A549 (cell line): ENCODE results near the gene MSI2. TPM values are rescaled to one million over a fixed set of nuclear protein-coding genes. Genes with fewer than 3 reads are reported as not detected.

Experiments
- ATAC-seq, 2 experiments: fragments of 200-7000 bp in 1 of 2; fragments of >200 bp in 1 of 2; cut with Nextera tagmentation in 1 of 2; cut with Tn5 transposase in 1 of 2; 3 replicates each; pipeline versions ENCODE4 v1.8.0 to v1.9.1; 2018 to 2020; ENCODE audit warnings: mild to moderate bottlenecking in 1 of 2, moderate library complexity in 1 of 2
- CTCF ChIA-PET: fragments of 300-600 bp; sonication (Branson Sonifier 250); formaldehyde crosslinking; extraction: SDS; loops from one replicate; lab custom pipeline; 2021; ENCODE audit warnings: antibody characterized with exemption, inconsistent platforms; lab: Yijun Ruan, JAX
- POLR2A ChIA-PET: fragments of 350-600 bp; formaldehyde crosslinking; extraction: SDS; loops from one replicate; lab custom pipeline; 2021; ENCODE audit warnings: antibody characterized with exemption, inconsistent platforms; lab: Yijun Ruan, JAX
- DNase-seq, 2 experiments: peaks; one replicate each; pipeline versions ENCODE4 v3.0.0 to v3.0.0-alpha.2; 2011 to 2016; ENCODE audit warnings: low read depth in 1 of 2, low spot score in 1 of 2
- FAIRE-seq: peaks from 2 replicates; lab custom pipeline; 2011; peaks lifted over from hg19 to GRCh38; lab: Jason Lieb, UNC
- H3K27ac ChIP-seq, 2 experiments: fragments of >200 bp; sonication (Bioruptor Twin); formaldehyde crosslinking; 3 replicates each; pipeline ENCODE4 v1.5.1; 2016 to 2017
- H3K4me1 ChIP-seq: fragments of >200 bp; sonication (Bioruptor Twin); formaldehyde crosslinking; 3 replicates; pipeline ENCODE4 v1.6.1; 2016
- H3K4me2 ChIP-seq: fragments of >200 bp; sonication (Bioruptor Twin); formaldehyde crosslinking; 3 replicates; pipeline ENCODE4 v1.6.1; 2016
- H3K4me3 ChIP-seq: fragments of >200 bp; sonication (Bioruptor Twin); formaldehyde crosslinking; 3 replicates; pipeline ENCODE4 v1.5.1; 2016
- H3K9me3 ChIP-seq: fragments of >200 bp; sonication (Bioruptor Twin); formaldehyde crosslinking; 3 replicates; pipeline ENCODE4 v1.6.1; 2016
- BHLHE40 ChIP-seq: IDR thresholded peaks from 2 replicates; pipeline ENCODE4 v1.6.1; 2012; ENCODE audit warnings: low read depth, low read length, inconsistent platforms
- CBX2 ChIP-seq: fragments of 200-600 bp; sonication (generic); IDR thresholded peaks from 2 replicates; pipeline ENCODE4 v1.6.1; 2016; ENCODE audit warnings: low read depth, mild to moderate bottlenecking, borderline replicate concordance
- CHD2 ChIP-seq: fragments of 150-350 bp; IDR thresholded peaks from 2 replicates; pipeline ENCODE4 v1.6.1; 2014; ENCODE audit warnings: low read length; ENCODE audit not compliant: partially characterized antibody
- FOSB ChIP-seq: fragments of 250-450 bp; sonication (Bioruptor Pico); IDR thresholded peaks from 2 replicates; pipeline ENCODE4 v1.5.0; 2020; ENCODE audit warnings: mild to moderate bottlenecking, moderate library complexity
- FOXS1 ChIP-seq: fragments of 250-450 bp; sonication (Bioruptor Pico); IDR thresholded peaks from 2 replicates; pipeline ENCODE4 v1.5.0; 2020; ENCODE audit warnings: mild to moderate bottlenecking, moderate library complexity
- GATA3 ChIP-seq: IDR thresholded peaks from 2 replicates; pipeline ENCODE4 v1.6.1; 2012; ENCODE audit warnings: borderline replicate concordance
- HOXB5 ChIP-seq: fragments of 250-450 bp; sonication (Bioruptor Pico); IDR thresholded peaks from 2 replicates; pipeline ENCODE4 v1.5.0; 2020; ENCODE audit warnings: mild to moderate bottlenecking, moderate library complexity
- KDM1A ChIP-seq: fragments of 200-600 bp; sonication (generic); IDR thresholded peaks from 2 replicates; pipeline ENCODE4 v1.6.1; 2016; ENCODE audit warnings: low read depth, mild to moderate bottlenecking
- MAZ ChIP-seq: fragments of 150-350 bp; IDR thresholded peaks from 2 replicates; pipeline ENCODE4 v1.6.1; 2014; ENCODE audit warnings: antibody characterized with exemption, low read depth, low read length, borderline replicate concordance
- NPAS2 ChIP-seq: fragments of 250-450 bp; sonication (Bioruptor Pico); IDR thresholded peaks from 2 replicates; pipeline ENCODE4 v1.8.0; 2022; ENCODE audit warnings: mild to moderate bottlenecking, moderate library complexity, borderline replicate concordance
- NR3C1 ChIP-seq: fragments of >200 bp; sonication (Bioruptor Twin); formaldehyde crosslinking; IDR thresholded peaks from 3 replicates; pipeline ENCODE4 v1.6.1; 2017
- POLR2A ChIP-seq: IDR thresholded peaks from 2 replicates; pipeline ENCODE4 v1.6.1; 2012; ENCODE audit warnings: mild to moderate bottlenecking, low read length
- RAD21 ChIP-seq, 2 experiments: fragments of >200 bp in 1 of 2; sonication (Bioruptor Twin) in 1 of 2; formaldehyde crosslinking in 1 of 2; IDR thresholded peaks in 1 of 2; conservative IDR thresholded peaks in 1 of 2; 2 replicates in 1 of 2; 3 replicates in 1 of 2; pipeline ENCODE4 v1.6.1; 2012 to 2018; ENCODE audit warnings: inconsistent platforms in 1 of 2
- RFX5 ChIP-seq: fragments of 450-650 bp; IDR thresholded peaks from 2 replicates; pipeline ENCODE4 v1.7.1; 2014; ENCODE audit warnings: antibody characterized with exemption, mild to moderate bottlenecking, moderate library complexity
- RNF2 ChIP-seq: fragments of 200-600 bp; sonication (generic); IDR thresholded peaks from 2 replicates; pipeline ENCODE4 v1.6.1; 2016; ENCODE audit warnings: low read depth, mild to moderate bottlenecking, antibody characterized with exemption, moderate library complexity, borderline replicate concordance
- SMC3 ChIP-seq: fragments of >200 bp; sonication (Bioruptor Twin); formaldehyde crosslinking; IDR thresholded peaks from 3 replicates; pipeline ENCODE4 v1.6.1; 2018; ENCODE audit warnings: inconsistent platforms
- SREBF2 ChIP-seq: fragments of 450-650 bp; IDR thresholded peaks from 2 replicates; pipeline ENCODE4 v1.6.1; 2014; ENCODE audit warnings: mild to moderate bottlenecking, moderate library complexity
- TFCP2L1 ChIP-seq: fragments of 250-450 bp; sonication (Bioruptor Pico); IDR thresholded peaks from 2 replicates; pipeline ENCODE4 v1.5.0; 2021; ENCODE audit warnings: mild to moderate bottlenecking
- ZC3H11A ChIP-seq: fragments of 450-650 bp; IDR thresholded peaks from 2 replicates; pipeline ENCODE4 v1.6.1; 2014; ENCODE audit warnings: antibody characterized with exemption, mild to moderate bottlenecking
- ZFP36 ChIP-seq: fragments of 450-650 bp; IDR thresholded peaks from 2 replicates; pipeline ENCODE4 v1.6.1; 2014; ENCODE audit warnings: borderline replicate concordance; ENCODE audit not compliant: partially characterized antibody
- ZNF302 ChIP-seq: fragments of 250-450 bp; sonication (Bioruptor Pico); IDR thresholded peaks from 2 replicates; pipeline ENCODE4 v1.9.0; 2021; ENCODE audit warnings: inconsistent platforms, mild to moderate bottlenecking, moderate library complexity
- WGBS: methylation state at CpG from one replicate; pipeline ENCODE4 v1.1.6; 2017; ENCODE audit errors: missing lambda C conversion rate; 5-methylcytosine and 5-hydroxymethylcytosine counted together
- polyA plus RNA-seq, 4 experiments: library from polyadenylated mRNA; depleted of rRNA in 3 of 4; stranded (reverse); fragments of >200 nt; fragmentation: RNase III in 1 of 4; extraction: RNeasy Plus Mini Kit Qiagen cat#74134 plus additional on column Dnase treatment in 1 of 4; gene quantifications; 2 replicates in 3 of 4; 3 replicates in 1 of 4; pipeline ENCODE4 v1.2.3, GENCODE V29; 2011 to 2017
- TF ChIP-seq, protein P1 (sequence below): fragments of 150-350 bp; IDR thresholded peaks from 2 replicates; pipeline ENCODE4 v1.6.1; 2014; ENCODE audit warnings: low read depth, mild to moderate bottlenecking, low read length
- TF ChIP-seq, protein P2 (sequence below): fragments of 450-650 bp; IDR thresholded peaks from 2 replicates; pipeline ENCODE4 v1.6.1; 2014; ENCODE audit warnings: antibody characterized with exemption
- TF ChIP-seq, protein P3 (sequence below): fragments of 200-600 bp; sonication (generic); IDR thresholded peaks from 2 replicates; pipeline ENCODE4 v1.6.1; 2016; ENCODE audit warnings: antibody characterized with exemption, mild to moderate bottlenecking, moderate library complexity
- TF ChIP-seq, protein P4 (sequence below): fragments of 250-450 bp; sonication (Bioruptor Pico); IDR thresholded peaks from 2 replicates; pipeline ENCODE4 v1.5.0; 2021; ENCODE audit warnings: mild to moderate bottlenecking, moderate library complexity, borderline replicate concordance

The MSI2 gene
- polyA plus RNA-seq, 2 of the 4 experiments (the other 2 are of a cell fraction) = 43.6 to 44.4 TPM

DNA sequence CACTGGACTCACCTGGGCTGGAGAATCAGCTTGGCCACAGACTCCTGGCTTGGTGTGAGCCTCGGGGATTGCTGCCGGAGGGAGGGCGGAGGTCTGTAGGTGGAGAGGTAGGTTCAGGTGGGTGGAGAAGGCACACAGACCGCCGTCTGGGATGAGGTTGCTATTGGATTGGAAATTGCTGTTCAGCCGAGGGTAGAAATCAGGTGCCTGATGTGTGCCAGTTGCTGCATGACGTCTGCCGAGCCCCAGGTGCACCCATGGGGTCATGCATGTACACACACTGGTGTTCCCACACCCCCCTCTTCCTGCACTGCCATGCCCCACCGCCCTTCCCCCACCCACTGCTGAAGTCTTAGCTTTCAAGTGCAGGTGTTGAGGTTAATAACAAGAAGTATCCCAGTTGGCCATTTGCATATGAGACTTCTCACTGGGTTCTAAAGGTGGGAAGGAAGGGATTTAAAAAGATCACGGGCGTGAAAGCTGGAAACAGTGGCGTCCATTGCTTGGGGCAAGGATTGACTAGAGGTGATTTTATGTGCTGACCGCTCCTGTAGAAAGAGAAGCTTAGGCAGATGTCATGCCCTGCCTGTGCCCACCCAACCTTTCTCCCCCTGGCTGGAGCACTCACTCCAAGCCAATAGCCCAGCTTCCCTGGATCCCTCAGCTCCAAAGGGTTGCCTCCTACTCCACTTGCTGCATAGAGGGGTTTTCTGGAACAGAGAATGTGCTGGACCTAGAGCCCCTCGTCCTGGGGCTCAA is 295.2 kb downstream of the MSI2 start (continued):
- no peak for TF ChIP-seq KDM1A
- no peak for TF ChIP-seq SREBF2
- TF ChIP-seq, all 56 proteins: peak for 0

DNA sequence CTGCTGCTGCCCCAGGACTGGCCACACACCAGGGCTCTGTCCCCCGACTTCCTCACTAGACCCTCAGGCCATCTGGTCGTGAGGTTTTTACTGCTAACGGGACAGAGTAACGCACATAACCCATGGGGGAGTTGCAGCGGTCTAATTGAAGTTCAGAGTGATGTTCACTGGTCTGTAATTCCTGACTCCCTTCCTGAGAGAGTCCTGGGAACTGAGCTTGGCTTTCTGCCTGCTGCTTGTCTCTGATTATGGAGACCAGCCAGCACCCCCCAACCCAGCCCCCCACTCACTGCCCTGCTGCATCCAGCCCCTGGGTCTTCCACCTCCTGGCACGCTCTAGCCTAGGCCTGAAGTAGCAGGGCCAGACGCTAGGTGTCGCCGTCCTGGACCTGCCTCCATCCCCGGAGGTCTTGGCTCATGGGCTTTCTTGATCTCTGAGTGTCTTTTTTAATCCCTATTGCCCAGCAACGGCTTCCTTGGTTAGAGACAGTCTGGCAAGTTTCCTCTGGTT is 295.8 kb downstream of the MSI2 start:
- no peak overlapping the region for H3K4me2 ChIP-seq
- DNase-seq = no peak
- H3K9me3 ChIP-seq = no peaks in the 10 kb centered on the region
- WGBS = 74% methylated on average over 11 of the region's 11 CpGs
- ATAC-seq = peak in 1 of 2 experiments; percentile 26; a peak in 2 of 6 replicates
- TF ChIP-seq POLR2A = no peak
- no peak for TF ChIP-seq RAD21 (conservative IDR thresholded peaks at IDR 0.05 in 1 of 2, IDR thresholded peaks at IDR 0.05 in 1 of 2)
- TF ChIP-seq KDM1A = no peak
- TF ChIP-seq, protein P1, sequence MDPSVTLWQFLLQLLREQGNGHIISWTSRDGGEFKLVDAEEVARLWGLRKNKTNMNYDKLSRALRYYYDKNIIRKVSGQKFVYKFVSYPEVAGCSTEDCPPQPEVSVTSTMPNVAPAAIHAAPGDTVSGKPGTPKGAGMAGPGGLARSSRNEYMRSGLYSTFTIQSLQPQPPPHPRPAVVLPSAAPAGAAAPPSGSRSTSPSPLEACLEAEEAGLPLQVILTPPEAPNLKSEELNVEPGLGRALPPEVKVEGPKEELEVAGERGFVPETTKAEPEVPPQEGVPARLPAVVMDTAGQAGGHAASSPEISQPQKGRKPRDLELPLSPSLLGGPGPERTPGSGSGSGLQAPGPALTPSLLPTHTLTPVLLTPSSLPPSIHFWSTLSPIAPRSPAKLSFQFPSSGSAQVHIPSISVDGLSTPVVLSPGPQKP = no peak
- TF ChIP-seq NPAS2 = no peak
- no peak for TF ChIP-seq ZC3H11A
- TF ChIP-seq RNF2 = no peak
- TF ChIP-seq CHD2 = no peak
- TF ChIP-seq, protein P2, sequence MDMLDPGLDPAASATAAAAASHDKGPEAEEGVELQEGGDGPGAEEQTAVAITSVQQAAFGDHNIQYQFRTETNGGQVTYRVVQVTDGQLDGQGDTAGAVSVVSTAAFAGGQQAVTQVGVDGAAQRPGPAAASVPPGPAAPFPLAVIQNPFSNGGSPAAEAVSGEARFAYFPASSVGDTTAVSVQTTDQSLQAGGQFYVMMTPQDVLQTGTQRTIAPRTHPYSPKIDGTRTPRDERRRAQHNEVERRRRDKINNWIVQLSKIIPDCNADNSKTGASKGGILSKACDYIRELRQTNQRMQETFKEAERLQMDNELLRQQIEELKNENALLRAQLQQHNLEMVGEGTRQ = no peak
- TF ChIP-seq BHLHE40 = no peak
- no peak for TF ChIP-seq FOSB (CRISPR knock-in tag)
- no peak for TF ChIP-seq HOXB5
- CTCF ChIA-PET = interaction anchor here (0.9 to 3.1 kb wide), 7 partner anchors 9 to 309 kb away, joined by 3 to 11 read pairs (median 3); no protein-coding TSS in a partner anchor
- POLR2A ChIA-PET = no interaction called here
- H3K27ac ChIP-seq = no peak overlapping the region
- no peak for FAIRE-seq
- peaks cover 32% of the 10 kb centered on the region for H3K4me1 ChIP-seq
- H3K4me3 ChIP-seq = no peak overlapping the region

DNA sequence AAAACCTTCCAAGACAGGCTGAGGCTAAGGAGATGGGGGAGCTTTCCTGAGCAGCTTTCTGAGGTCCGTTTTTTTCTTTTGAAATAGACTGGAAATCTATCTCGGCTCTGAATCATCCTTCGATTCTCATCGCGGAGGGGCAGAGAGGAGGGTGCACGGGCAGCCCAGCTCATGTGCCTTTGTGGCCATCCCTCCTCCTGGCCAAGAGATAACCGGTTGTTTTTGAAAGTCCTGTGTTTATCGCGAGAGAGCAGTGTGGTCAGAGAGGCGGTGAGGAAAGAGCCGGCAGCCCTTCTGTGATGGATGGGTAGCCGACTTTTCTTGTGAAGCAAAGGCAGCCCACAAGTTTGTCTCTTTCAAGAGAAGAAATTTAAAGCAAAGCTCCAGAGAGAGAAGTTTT is 297.2 kb downstream of the MSI2 start:
- Histone ChIP-seq H3K9me3 (no peaks in the 10 kb centered on the region), H3K4me1 (peaks cover 33% of the 10 kb centered on the region), H3K4me3 (no peak overlapping the region), H3K27ac (no peak overlapping the region), H3K4me2 (no peak overlapping the region)
- WGBS = 91% methylated on average over 12 of the region's 12 CpGs
- ChIA-PET POLR2A (no interaction called here), CTCF (interaction anchor here (1.0 to 3.6 kb wide), 7 partner anchors 8 to 310 kb away, joined by 3 to 14 read pairs (median 3); no protein-coding TSS in a partner anchor)
- DNase-seq = no peak
- no peak for FAIRE-seq
- ATAC-seq = no peak
- TF ChIP-seq ZFP36 (no peak), CBX2 (no peak), SMC3 (no peak), MAZ (no peak), FOXS1 (CRISPR knock-in tag) (no peak), GATA3 (no peak), BHLHE40 (no peak), ZC3H11A (no peak), ZNF302 (CRISPR knock-in tag) (no peak), TFCP2L1 (CRISPR knock-in tag) (no peak), RFX5 (no peak), NR3C1 (no peak), SREBF2 (no peak)
- TF ChIP-seq, protein P3, sequence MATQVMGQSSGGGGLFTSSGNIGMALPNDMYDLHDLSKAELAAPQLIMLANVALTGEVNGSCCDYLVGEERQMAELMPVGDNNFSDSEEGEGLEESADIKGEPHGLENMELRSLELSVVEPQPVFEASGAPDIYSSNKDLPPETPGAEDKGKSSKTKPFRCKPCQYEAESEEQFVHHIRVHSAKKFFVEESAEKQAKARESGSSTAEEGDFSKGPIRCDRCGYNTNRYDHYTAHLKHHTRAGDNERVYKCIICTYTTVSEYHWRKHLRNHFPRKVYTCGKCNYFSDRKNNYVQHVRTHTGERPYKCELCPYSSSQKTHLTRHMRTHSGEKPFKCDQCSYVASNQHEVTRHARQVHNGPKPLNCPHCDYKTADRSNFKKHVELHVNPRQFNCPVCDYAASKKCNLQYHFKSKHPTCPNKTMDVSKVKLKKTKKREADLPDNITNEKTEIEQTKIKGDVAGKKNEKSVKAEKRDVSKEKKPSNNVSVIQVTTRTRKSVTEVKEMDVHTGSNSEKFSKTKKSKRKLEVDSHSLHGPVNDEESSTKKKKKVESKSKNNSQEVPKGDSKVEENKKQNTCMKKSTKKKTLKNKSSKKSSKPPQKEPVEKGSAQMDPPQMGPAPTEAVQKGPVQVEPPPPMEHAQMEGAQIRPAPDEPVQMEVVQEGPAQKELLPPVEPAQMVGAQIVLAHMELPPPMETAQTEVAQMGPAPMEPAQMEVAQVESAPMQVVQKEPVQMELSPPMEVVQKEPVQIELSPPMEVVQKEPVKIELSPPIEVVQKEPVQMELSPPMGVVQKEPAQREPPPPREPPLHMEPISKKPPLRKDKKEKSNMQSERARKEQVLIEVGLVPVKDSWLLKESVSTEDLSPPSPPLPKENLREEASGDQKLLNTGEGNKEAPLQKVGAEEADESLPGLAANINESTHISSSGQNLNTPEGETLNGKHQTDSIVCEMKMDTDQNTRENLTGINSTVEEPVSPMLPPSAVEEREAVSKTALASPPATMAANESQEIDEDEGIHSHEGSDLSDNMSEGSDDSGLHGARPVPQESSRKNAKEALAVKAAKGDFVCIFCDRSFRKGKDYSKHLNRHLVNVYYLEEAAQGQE = no peak
- TF ChIP-seq, protein P4, sequence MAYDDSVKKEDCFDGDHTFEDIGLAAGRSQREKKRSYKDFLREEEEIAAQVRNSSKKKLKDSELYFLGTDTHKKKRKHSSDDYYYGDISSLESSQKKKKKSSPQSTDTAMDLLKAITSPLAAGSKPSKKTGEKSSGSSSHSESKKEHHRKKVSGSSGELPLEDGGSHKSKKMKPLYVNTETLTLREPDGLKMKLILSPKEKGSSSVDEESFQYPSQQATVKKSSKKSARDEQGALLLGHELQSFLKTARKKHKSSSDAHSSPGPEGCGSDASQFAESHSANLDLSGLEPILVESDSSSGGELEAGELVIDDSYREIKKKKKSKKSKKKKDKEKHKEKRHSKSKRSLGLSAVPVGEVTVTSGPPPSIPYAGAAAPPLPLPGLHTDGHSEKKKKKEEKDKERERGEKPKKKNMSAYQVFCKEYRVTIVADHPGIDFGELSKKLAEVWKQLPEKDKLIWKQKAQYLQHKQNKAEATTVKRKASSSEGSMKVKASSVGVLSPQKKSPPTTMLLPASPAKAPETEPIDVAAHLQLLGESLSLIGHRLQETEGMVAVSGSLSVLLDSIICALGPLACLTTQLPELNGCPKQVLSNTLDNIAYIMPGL (CRISPR knock-in tag) = no peak
